Measurements from ENCODE around the gene RERE. TPM values are rescaled to one million over a fixed set of nuclear protein-coding genes. Genes with fewer than 3 reads are reported as not detected.

The RERE gene
- total and polyA plus RNA-seq, 2 donors (not counting 3 experiments of a cell fraction or from before 2014, with no cell fraction given), result 14.1 to 113 TPM

DNA sequence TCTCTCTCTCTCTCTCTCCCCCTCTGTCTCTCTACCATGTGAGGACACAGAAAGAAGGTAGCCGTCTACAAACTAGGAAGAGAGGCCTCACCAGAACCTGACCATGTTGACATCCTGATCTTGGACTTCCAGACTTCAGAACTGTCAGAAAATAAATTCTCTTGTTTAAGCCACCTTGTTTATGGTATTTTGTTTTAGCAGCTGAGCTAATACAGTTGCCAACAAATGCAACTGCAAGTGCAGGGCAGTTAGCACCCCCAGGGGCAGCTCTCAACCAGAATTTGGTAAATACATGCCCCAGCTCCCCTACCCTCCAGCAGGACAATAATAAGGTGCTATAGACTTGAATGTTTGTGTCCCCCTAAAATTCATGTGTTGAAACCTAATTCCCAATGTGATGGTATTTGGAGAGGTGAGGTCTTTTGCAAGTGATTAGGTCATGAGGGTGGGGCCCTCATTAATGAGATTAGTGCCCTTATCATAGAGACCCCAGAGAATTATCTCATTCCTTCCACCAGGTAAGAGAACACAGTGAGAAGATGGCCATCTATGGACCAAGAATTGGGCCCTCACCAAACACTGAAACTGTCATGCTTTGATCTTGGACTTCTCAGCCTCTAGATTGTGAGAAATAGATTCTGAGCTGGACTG lies 506.2 kb downstream of the RERE start:
- no peak for DNase-seq (ENCODE audit: low read depth, low spot score)
- Histone ChIP-seq H4K20me1 (replicated peaks; ENCODE audit: control insufficient read depth, extremely low read depth, insufficient read depth, low read length) (no peaks in the 10 kb centered on the region), H3K4me3 (replicated peaks in 1 of 3; ENCODE audit: insufficient read depth in 1 of 3, low read depth in 1 of 3, low read length in 3 of 3) (no peak overlapping the region), H2AFZ (ENCODE audit: low read depth, low read length) (no peak overlapping the region), H3K9me1 (replicated peaks; ENCODE audit: control insufficient read depth, extremely low read depth, insufficient read depth, low read length) (no peaks in the 10 kb centered on the region), H3K36me3 (ENCODE audit: control insufficient read depth in 2 of 2, extremely low read depth in 1 of 2, insufficient read depth in 2 of 2, low read length in 2 of 2) (no peaks in the 10 kb centered on the region), H3K27me3 (ENCODE audit: control insufficient read depth in 2 of 2, insufficient read depth in 2 of 2, low read length in 2 of 2) (no peaks in the 10 kb centered on the region), H3K9ac (replicated peaks; ENCODE audit: extremely low read depth, insufficient read depth, low read length) (no peak overlapping the region), H3K27ac (ENCODE audit: insufficient read depth, low read depth, low read length) (no peak overlapping the region), H3K79me2 (ENCODE audit: control insufficient read depth, insufficient read depth, low read length) (no peaks in the 10 kb centered on the region), H3K4me2 (ENCODE audit: insufficient read depth, low read length) (no peak overlapping the region), H3K4me1 (ENCODE audit: control insufficient read depth, extremely low read depth, insufficient read depth, low read length) (peaks cover 3% of the 10 kb centered on the region), H3K9me3 (replicated peaks; ENCODE audit: control insufficient read depth, insufficient read depth, low read length) (no peaks in the 10 kb centered on the region)
- dilution Hi-C loops (cut with MboI; ENCODE audit: extremely low pct_ligation_motif_present, low sequenced_read_pairs), result loop anchor here (10.0 kb wide), 1 partner anchor 296 kb away; no protein-coding TSS in a partner anchor
- TF ChIP-seq CTCF (IDR thresholded peaks at IDR 0.05; ENCODE audit: extremely low read depth in 1 of 2, insufficient read depth in 1 of 2, low read depth in 1 of 2, low read length in 2 of 2), result no peak
- no peak for TF ChIP-seq FOS (IDR thresholded peaks at IDR 0.05; ENCODE audit: borderline replicate concordance, insufficient read depth, low read length)
- no peak for TF ChIP-seq POLR2AphosphoS5 (IDR thresholded peaks at IDR 0.05; ENCODE audit: insufficient read depth, low read depth, low read length)
- no peak for TF ChIP-seq JUN (IDR thresholded peaks at IDR 0.05; ENCODE audit: borderline replicate concordance, insufficient read depth, insufficient read length, low read depth)
- no peak for TF ChIP-seq MAX (IDR thresholded peaks at IDR 0.05; ENCODE audit: insufficient read depth, insufficient read length)
- TF ChIP-seq EZH2 (IDR thresholded peaks at IDR 0.05; ENCODE audit: borderline replicate concordance, low read depth, low read length, severe bottlenecking), result no peak
- TF ChIP-seq MYC (IDR thresholded peaks at IDR 0.05; ENCODE audit: low read depth, low read length), result no peak
- TF ChIP-seq POLR2A (IDR thresholded peaks at IDR 0.05; ENCODE audit: low read depth, low read length), result no peak
- ChIA-PET POLR2A (interaction anchor here (0.6 kb wide), 1 partner anchor 236 kb away, joined by 3 read pairs; no protein-coding TSS in a partner anchor), CTCF (interaction anchor here (0.6 to 2.2 kb wide), 10 partner anchors 9 to 407 kb away, joined by 3 to 21 read pairs (median 3); no protein-coding TSS in a partner anchor)
- intact Hi-C loops (cut with micrococcal nuclease), result no loop called here
- no peak for FAIRE-seq
- no TSS peak for BruUV-seq (replicated peaks)
